HUDEP-2 (cell line): ENCODE results near the gene VPS52.
A peak's percentile ranks its signal among the peaks of the same experiment; 100 is the strongest.

Source experiments
- DNase-seq, 76 experiments: peaks; one replicate each; lab custom pipeline; 2025; ENCODE audit not compliant: unreplicated experiment in 76 of 76; lab: John Stamatoyannopoulos, UW

Gene VPS52, protein sequence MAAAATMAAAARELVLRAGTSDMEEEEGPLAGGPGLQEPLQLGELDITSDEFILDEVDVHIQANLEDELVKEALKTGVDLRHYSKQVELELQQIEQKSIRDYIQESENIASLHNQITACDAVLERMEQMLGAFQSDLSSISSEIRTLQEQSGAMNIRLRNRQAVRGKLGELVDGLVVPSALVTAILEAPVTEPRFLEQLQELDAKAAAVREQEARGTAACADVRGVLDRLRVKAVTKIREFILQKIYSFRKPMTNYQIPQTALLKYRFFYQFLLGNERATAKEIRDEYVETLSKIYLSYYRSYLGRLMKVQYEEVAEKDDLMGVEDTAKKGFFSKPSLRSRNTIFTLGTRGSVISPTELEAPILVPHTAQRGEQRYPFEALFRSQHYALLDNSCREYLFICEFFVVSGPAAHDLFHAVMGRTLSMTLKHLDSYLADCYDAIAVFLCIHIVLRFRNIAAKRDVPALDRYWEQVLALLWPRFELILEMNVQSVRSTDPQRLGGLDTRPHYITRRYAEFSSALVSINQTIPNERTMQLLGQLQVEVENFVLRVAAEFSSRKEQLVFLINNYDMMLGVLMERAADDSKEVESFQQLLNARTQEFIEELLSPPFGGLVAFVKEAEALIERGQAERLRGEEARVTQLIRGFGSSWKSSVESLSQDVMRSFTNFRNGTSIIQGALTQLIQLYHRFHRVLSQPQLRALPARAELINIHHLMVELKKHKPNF

DNA sequence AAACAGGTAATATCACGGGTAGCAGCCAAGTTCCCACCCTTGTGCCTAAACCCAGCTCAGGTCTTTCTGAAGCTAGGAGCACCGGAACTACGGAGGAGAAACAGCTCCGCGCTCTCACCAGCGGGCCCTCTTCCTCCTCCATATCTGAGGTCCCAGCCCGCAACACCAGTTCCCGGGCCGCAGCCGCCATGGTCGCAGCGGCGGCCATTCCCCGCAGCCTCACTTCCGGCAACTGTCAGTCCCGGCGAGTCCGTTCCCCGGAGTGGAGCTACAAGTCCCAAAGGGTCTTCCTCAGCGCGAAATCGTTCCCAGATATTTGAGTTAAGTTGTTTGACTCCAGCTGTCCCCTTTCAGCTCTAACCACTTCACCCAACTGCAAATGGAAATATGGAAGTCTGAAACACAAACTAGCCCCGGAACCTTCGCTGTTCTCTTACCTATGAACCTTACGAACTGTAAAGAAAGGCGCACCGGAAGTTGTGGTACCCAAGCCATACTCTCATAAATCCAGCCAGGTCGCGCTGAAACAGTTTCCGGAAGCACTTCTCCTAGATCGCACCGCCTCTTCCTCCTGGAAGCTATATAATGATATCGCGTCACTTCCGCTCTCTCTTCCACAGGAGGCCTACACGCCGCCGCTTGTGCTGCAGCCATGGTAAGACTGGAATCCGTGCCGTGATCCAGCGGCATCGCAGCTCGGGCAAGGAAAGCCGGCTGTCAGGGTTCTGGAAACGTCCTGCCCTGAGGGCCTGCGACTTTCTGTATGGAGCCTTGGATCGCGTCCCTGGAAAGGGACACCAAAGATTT lies at the start of gene VPS52, which contains the start of gene RPS18:
Gene VPS52, minus strand, starts transcription at position 409 of the 807 bp plus-strand sequence. Its CDS starts 201 bp downstream, at position 208.
Gene RPS18, plus strand, starts transcription at position 608 of the 807 bp plus-strand sequence. Its CDS starts 45 bp downstream, at position 653.
- DNase-seq: peak in 75 of 76 experiments; percentile 83 to 100 (median 96)

DNA sequence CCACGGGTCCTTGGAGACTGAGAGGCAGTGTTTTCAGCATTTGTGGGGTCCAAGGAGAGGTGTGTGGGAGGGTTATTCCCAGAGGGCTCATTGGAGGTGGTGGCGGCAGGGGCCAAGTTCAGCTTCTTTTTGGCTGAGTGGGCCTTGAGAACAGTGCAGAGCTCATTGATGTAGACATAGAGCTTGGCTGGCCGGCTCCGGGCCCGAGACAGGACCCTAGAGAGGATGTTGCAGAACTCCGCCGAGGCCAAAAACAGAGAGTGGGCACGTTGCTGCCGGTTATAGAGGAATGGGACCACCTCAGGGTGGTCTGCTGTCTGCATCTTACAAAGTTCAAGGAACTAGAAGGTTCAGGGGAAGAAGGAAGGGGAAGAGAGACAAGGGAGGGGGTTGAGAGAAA lies 49.6 kb upstream of the VPS52 start:
- DNase-seq: no peak

DNA sequence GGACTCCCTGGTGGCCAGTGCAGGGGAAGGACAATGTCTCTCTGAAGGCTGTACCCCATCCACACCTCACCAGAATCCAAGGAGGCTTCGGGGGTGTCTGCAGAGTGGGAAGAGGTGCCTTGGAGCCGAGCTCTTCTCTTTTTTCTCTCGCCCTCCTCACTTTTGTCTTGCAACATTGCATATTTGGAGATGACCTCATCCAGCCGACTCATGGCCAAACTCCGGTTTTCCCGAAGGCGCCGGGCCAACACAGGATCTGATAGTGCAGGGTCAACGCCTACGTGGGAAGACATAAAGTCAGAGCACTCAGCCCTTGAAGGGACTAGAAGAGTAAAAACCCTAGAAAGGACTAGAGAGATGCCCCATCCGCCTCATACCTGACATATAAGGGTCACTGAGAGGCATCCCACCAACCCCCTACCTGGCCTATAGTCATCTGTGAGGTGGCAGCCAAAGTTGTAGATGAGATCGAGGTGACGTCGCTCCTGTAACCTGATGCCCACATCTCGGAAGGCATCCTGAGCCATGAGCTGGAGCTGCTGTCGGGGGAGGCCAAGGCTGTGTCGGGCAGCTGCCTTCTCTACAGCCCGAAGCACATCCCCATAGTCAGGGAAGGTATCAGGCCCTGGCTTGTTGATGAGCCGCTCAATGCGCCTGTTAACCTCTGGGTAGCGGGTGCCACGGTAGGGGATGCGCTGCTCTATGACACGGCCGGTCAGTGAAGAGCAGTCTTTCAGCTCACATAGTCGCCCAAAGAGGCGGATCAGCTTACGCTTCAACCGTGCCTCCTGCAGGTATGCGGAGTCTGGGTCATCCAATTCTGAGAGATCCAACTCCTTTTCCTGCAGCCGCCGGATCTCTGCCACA lies 48.9 kb upstream of the VPS52 start:
- peak in 1 of 76 experiments; percentile 30 for DNase-seq

DNA sequence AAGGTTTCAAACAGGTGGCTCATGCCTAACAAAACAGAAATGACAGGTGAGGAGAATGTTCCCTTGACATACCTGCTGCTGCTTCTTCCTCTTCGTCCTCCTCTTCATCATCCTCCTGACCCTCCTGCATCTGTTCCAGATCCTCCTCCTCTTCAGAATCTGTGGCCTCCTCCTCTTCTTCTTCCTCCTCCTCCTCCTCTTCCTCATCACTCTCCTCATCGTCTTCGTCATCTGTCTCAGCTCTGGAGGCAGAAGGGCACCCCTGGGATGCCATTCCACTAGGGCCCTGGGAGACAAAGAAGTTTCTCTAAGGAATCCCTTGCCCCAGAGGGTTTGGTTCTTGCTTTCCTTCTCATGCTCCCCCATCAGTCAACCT lies 48.3 kb upstream of the VPS52 start:
- no peak for DNase-seq

DNA sequence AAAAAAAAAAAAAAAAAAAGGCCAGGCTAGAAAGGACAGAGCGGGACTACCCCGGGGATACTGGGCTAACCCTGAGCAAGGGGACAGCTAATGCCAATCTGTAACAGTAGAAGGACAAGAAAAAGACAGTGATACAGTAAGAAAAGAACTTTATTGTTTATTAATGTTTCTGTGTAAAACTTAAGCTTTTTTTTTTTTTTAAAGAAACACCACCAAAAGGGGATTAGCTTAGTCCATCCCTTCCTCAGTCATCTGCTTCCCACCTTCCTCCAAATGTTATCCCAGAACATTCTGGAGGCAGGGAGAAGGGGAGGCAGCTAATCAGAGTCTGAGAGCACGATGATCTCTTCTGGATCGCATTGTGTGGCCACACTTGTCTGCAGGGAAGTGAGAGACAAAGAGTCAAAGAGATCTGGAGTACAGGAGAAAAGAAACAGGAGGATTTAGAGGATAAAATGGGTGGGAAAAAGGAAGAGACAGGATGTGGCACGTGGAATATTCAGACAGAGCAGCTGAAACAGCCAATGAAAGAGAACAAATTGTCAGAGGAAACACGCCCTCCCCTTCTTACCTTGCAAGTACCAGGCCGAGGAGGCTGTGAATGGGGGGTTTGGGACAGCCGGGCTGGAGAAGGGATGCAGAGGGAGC lies 46.9 kb upstream of the VPS52 start:
- no peak for DNase-seq

DNA sequence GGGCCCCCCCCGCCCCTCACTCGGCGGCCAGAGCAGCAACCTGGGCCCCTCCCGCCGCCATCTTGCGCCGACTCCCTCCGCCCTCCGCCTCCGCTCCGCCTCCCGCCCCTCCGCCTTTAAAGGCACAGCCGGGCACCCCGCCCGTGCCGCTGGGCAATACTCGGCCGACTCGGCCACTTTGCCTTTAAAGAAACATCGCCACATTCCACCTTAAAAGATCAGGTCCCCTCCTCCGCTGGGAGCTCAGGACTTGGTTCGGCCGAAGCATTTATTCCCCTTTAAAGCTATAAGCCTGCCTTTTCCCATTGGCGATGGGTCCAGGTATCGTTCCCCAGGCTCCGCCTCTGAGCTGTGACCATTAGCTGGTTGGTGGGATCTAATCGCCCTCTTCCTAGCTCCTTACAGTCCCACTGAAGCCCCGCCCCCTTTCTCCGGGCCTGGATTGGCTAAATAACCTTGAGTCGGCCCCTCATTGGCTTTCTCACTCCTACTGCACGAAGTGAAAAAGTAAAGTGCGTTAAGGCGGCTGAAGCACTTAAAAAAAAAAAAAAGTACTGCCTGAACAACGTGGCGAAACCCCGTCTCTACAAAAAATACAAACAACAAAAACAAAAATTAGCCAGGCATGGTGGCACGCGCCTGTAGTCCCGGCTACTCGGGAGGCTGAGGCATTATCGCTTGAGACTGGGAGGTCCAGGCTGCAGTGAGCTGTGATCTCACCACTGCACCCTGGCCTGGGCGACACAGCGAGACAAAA lies 46.2 kb upstream of the VPS52 start, which contains the start of gene ZBTB22:
Gene ZBTB22, minus strand, starts transcription at position 76 of the 757 bp plus-strand sequence. CDS start 828 bp downstream, outside the sequence.
- peak in 75 of 76 experiments; percentile 89 to 100 (median 98) for DNase-seq

DNA sequence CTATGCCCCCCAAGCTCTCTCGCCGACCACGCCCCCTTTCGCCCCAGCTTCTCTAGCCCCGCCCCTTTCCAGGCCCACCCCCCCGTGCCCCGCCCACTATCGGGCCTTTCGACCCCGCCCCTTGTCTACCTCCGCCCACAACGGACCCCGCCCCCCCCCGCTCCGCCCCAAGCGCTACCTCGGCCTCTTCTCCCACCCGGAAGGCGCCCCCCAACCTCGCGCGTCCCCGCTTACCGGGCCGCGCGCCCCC lies 45.7 kb upstream of the VPS52 start:
- peak in 15 of 76 experiments; percentile 47 to 90 (median 80) for DNase-seq

DNA sequence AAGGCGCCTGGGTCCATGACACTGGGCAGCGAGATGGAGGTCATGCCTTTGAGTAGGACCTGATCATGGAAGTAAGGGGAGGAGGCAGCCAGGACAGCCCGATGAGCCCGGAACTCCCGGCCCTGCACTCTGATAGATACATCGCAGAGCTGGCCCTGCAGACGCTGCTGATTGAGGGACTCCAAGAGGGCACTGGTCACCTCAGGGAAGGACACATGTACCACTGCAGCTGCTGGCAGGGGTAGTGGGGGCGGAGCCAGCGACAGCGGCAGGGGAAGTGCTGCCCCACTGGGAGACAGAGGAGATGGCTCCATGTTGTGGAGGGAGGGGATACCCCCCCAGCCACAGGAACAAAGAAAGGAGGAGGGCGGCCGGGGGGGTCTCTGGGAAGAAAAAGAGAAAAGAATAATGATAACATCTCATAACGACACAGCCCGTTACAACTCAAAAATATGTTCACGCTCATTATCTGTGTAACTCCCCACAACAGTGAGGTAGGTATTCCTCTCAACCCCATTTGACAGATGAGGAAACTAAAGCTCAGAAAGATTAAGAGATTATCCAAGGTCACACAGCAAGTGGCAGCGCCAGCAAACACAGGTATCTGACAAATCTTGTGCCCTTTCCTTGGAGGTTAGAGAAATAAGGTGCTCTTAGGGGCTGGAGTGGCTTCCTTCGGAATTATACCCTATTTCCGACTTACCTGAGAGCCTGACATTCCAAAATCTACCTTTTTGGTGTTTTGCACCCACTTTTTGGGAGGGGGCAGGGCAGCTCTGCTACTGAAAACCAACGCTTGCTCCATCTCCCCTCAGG lies 45.1 kb upstream of the VPS52 start:
- peak in 3 of 76 experiments; percentile 3 to 41 (median 11) for DNase-seq

DNA sequence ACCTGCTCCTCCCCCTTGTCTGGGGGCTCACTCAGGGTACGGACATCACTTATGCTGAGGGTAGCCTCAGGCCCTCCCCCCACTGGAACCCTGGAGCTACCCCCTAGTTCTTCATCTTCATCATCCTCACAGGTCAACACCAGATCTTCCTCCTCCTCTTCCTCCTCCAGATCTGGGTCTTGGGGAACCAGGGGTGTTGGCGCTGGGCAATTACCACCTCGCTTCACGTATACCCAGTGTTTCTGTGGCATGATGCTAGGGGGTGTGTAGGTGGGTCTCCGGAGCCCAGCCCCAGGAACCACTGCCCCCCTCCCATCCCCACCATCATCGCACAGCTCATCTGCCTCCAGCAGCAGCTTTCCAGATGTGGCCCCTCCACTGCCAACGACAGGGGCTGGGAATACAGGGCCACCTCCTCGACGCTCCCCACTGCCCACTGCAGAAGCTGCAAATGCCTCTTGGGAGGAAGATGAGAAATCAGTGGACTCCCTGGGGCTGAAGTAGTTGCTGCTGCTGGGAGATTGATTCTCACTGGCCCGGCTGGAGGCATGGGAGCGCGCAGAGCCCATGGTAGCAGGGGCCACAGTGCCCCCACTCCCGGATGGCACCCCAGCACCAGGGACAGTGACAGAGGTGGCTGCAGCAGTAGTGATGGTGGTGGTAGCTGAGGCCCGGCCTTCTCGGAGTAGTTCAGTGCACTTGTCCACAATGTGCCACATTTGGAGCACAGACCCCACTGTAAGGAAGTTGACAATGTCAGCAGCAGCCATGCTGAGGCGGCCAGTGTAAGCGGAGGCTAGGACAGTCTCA lies 44.3 kb upstream of the VPS52 start:
- DNase-seq: no peak

DNA sequence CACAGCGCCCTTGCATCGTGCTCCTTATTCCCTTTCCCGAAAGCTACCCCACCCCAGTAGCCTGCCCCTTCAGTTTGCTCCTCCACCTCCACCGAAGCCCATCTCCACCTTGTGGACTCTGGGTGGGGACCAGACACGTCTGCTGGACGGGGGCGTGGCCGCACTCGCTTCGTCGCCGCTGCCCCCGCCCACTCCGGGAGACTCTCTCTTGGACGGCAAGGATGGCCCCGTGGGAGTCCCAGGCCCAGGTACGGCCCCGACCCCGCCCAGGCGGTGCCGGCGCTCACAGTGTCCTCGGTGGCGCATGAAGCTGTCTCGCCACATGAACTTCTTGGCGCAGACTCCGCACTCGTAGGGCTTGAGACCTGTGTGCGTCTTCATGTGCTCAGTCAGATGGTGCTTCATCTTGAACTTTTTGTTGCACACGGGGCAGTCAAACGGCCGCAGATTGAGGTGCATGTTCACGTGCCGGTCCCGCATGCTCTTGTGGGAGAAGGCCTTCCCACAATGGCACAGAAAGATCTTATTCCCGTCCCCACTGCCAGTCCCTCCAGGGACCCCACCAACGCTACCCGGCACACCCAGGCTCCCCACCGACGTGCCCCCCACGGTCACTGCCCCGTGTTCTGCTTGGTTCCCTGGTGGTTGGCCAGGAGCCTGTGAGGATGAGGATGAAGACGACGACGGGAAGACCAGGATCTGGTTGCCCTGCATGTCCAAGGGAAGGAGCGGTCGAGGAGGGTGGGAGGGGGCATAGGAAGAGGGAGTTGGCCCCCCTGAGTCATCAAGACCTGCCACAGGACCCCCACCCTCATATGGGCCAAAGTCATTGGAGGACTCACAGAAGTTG lies 43.5 kb upstream of the VPS52 start:
- peak in 16 of 76 experiments; percentile 10 to 50 (median 30) for DNase-seq

DNA sequence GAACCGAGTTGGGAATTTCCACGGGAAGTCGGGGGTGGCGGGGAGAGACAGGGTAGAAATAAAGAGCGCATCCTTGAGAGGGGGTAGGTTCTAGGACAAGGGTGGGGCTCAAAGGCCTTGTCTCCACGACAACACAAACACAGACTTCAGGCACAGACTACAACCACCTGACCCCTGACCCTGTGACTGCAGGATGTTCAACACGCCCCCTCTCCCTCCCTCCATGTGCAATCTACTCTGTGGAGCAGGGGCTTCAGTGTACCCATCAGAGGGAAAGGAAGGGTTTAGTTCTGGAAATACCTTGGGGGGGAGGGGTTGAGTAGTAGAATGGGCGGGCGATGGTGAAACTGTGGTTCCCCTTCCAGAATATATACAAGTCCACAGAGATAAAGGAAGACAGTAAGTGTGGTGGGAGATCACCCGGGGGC lies 42.9 kb upstream of the VPS52 start:
- peak in 60 of 76 experiments; percentile 8 to 77 (median 46) for DNase-seq

DNA sequence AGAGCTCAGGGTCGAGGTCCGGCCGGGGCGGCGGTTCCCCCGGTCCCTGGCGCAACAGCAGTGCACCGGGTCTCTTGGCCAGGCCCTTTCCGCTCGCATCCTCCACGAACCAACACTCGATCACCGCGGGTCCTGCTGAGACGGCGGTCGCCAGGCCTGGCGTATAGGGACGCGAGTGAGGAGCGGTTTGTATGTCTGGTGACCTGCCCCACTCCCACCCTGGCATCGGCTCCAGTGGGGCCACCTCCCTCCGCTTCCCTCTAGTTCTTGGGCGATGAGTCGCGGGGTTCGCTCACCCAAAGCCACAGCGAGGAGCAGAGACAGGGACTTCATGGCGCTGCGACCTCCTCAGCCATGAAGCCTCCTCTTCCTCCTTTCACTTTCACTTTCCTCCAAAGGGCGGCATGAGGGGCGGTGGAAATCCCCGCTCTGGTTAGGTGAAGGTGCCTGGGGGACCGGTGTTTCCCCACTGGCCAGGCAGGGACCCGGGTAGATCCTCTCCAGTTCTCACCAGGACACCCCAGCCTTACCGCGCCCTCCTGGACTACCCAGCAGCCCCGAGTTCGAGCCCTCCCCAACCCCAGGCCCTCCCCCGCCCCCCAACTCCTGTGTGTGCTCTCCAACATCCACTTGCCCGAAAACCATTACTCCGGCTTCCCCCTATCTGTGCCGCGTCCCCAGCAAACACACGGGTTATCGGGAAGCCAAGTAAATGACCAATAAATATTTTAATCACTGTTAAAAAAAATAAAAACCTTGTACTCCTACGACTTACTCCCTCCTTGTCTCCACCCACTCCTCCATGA lies 42.2 kb upstream of the VPS52 start, which contains the start of gene TAPBP:
Gene TAPBP, minus strand, starts transcription at position 370 of the 806 bp plus-strand sequence. Its CDS starts 37 bp downstream, at position 333.
- DNase-seq: peak in 51 of 76 experiments; percentile 26 to 78 (median 50)

DNA sequence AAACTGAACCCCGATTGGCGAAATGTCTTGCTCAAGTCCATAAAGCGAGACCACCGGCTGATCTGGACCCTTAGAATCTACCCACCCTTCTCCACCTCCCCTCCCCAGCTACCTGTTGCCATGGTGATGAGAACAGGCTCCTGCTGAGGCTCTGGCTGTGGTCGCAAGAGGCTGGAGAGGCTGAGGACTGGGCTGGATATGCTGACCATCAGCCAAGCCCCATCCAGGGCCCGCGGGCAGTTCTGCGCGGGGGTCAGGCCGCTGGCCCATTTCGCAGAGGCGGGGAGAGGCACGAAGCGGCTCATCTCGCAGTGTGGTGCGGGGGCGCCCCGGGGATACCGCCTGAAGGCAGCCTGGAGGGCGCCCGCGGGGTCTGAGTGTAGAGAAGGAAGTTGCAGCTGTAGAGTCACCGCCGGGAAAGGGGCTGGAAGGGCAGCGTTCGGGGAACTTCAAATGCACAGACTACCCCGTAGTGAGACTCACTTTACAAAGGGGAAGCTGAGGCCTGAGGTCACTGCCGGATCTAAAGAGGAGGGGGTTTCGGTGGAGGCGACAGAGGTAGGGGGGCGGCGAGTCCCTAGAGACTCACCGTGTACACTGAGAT lies 41.5 kb upstream of the VPS52 start:
- peak in 15 of 76 experiments; percentile 16 to 59 (median 28) for DNase-seq

DNA sequence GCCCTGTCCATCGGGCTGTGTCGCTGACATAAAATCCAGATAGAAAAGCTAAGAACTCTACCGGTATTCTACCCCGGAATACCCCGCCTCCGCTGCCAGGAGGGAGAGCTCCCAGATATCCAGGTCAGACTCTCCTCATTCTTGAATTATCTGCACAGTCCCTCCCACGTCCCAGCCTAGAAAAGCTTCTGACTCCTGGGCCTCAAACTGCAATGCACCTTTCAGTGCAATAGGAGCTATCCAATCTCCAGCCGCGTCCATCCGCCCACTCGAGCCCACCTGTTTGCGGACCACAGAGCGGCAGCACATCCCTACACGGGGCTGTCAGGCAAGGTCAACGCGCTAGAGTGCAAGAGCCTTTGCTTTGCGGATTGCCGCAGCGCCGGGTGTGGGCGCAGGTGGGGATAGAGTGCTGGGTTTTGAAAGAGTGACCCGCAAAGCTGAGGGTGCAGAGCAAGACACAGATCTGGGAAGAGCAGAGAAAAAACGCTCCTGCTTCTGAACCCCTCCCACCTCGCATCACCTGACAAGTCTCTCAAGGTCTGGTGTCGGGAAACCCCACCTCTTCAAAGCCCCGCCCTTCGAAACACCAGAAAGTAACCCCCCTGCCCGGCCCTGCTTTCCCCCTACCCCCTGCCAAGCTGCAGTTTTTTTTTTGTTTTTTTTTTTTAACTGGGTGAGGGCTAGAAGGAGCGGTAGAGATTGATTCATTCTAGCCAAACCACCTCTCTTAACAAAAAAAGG lies 40.9 kb upstream of the VPS52 start:
- peak in 65 of 76 experiments; percentile 11 to 82 (median 60) for DNase-seq
